Left renal pelvis (tissue), 4 donors: Measurements from ENCODE around the gene ZMYND11. TPM values are rescaled to one million over a fixed set of nuclear protein-coding genes. Genes with fewer than 3 reads are reported as not detected.

Source experiments
- polyA plus RNA-seq, 4 donors: library from polyadenylated mRNA; unstranded; fragments of 120-200 nt; gene quantifications; one replicate each; pipeline ENCODE4 v1.2.1, GENCODE V29; 2013; ENCODE audit not compliant: insufficient read length in 4 of 4

Gene ZMYND11
- polyA plus RNA-seq, 4 donors, result 99.9 to 117 (median 108) TPM

Other genes with a start within 250 kb of the ZMYND11 start
- gene TUBB8, start 86.2 kb upstream of the ZMYND11 start, polyA plus RNA-seq, result 1 to 10 TPM in 1 of 4 donors, under 1 TPM in 3; 0.22 to 1.4 (median 0.60) TPM